Measurements from ENCODE around the gene TUBGCP6.

DNA sequence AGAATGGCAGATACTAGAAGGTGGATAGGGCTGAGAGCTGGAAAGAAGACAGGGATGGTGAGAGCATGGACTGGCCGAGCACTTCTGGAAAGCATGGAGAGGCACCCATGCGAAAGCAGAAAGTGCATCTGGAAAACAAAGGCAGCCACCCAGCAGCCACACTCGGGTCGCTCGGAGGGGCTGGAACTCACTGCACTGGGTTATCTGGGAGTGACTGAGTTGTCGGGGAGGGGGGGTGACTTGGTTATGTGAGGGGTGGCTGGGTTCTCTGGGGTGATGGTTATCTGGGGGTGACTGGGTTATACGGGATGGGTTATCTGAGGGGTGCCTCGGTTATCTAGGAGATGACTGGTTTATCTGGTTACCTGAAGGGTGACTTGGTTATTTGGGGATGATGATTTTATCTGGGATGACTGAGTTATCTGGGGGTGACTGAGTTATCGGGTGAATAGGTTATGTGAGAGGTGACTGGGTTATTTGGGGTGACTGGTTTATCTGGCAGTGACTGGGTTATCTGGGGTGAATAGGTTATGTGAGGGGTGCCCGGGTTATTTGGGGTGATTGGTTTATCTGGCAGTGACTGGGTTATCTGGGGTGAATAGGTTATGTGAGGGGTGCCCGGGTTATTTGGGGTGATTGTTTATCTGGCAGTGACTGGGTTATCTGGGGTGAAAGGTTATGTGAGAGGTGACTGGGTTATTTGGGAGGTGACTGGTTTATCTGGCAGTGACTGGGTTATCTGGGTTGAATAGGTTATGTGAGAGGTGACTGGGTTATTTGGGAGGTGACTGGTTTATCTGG lies 76.9 kb downstream of the TUBGCP6 start:
- TF ChIP-seq, protein P1, sequence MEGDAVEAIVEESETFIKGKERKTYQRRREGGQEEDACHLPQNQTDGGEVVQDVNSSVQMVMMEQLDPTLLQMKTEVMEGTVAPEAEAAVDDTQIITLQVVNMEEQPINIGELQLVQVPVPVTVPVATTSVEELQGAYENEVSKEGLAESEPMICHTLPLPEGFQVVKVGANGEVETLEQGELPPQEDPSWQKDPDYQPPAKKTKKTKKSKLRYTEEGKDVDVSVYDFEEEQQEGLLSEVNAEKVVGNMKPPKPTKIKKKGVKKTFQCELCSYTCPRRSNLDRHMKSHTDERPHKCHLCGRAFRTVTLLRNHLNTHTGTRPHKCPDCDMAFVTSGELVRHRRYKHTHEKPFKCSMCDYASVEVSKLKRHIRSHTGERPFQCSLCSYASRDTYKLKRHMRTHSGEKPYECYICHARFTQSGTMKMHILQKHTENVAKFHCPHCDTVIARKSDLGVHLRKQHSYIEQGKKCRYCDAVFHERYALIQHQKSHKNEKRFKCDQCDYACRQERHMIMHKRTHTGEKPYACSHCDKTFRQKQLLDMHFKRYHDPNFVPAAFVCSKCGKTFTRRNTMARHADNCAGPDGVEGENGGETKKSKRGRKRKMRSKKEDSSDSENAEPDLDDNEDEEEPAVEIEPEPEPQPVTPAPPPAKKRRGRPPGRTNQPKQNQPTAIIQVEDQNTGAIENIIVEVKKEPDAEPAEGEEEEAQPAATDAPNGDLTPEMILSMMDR (conservative IDR thresholded peaks at IDR 0.05; ENCODE audit: low read depth, low read length): no peak
- no peak for TF ChIP-seq EZH2 (IDR thresholded peaks at IDR 0.05; ENCODE audit: borderline replicate concordance, low read depth, low read length, poor library complexity, severe bottlenecking)

Measured in A673 (cell line).